Hematopoietic multipotent progenitor cell treated with erythropoietin and hydrocortisone succinate and interleukin-3 and kit ligand, for 8 days (in vitro differentiated cells): ENCODE results near the gene THRAP3.

Source experiments
- DNase-seq: peaks from one replicate; pipeline ENCODE4 v3.0.0-alpha.2; 2015

The THRAP3 gene

DNA sequence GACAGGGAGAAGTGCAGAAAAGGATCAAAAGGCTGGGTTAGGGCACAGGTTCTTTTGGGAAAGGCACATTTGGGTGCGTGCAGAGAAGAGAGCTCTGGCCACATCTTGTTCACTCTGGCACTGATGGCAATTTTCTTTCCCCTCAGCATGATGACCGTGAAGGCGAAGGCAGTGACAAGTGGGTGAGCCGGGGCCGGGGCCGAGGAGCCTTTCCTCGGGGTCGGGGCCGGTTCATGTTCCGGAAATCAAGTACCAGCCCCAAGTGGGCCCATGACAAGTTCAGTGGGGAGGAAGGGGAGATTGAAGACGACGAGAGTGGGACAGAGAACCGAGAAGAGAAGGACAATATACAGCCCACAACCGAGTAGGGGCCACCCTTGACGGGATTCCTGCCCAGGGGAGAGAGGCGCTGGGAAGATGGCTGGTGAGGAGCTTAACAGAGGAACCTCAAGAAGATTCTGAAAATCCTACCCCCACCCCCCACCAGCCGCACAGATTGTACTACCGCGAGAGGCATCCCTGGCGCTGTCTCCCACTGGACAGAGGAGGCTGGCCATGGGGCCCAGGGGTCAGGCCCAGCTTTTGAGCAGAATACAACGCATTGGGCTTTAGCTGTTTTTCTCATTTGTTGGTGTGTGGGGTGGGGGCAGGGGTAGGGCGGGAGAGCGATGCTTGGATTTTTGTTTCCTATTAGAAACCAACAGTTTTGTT lies 79.6 kb downstream of the THRAP3 start:
- no peak for DNase-seq

DNA sequence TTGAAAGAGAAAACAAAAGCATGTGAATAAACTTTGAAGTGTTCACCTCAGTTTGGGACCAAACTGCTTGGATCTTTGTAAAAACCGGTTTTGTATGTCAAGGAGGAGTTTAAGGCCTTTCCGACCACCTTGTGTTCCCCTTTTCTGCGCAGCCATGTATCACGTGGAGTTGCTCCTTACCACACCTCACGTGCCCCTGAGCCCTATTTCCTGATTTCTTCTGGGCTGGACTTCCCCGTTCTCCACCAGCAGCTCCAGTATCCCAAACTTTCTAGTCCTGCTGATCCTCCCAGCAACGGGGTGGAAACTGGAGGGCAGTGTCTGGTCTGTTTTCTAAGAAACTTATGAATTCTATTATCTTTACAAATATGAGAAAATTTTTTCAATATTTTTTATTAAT lies 80.3 kb downstream of the THRAP3 start:
- no peak for DNase-seq

GRCh38 chr1:36304970-36305914 lies 81.0 kb downstream of the THRAP3 start:
- no peak for DNase-seq

DNA sequence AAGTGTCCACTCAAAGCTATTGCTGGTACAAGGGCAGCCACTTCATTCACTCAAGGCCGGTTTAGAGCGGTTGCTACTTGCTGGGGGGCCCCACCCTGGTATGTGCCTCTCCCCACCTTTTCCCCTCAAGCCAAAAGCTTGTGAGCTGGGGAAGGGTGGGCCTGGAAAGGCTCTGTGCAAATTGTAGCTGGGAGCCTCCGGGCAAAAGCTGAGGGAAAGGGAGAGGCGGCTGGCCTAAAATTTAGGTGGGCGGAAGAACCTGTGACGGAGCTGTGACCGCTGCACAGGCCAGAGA lies 81.6 kb downstream of the THRAP3 start:
- DNase-seq: no peak

GRCh38 chr1:36306210-36306901 lies 82.1 kb downstream of the THRAP3 start, which contains the start of gene SH3D21:
TSS of gene SH3D21 (plus strand) at chr1:36306368. CDS start at chr1:36306421, 53 bp downstream.
- DNase-seq: peak; percentile 61

- peak; percentile 91 for DNase-seq
These were observed 82.7 kb downstream of the THRAP3 start for GRCh38 chr1:36306902-36307456.

- no peak for DNase-seq
These were observed 83.5 kb downstream of the THRAP3 start for GRCh38 chr1:36307601-36308330.

DNA sequence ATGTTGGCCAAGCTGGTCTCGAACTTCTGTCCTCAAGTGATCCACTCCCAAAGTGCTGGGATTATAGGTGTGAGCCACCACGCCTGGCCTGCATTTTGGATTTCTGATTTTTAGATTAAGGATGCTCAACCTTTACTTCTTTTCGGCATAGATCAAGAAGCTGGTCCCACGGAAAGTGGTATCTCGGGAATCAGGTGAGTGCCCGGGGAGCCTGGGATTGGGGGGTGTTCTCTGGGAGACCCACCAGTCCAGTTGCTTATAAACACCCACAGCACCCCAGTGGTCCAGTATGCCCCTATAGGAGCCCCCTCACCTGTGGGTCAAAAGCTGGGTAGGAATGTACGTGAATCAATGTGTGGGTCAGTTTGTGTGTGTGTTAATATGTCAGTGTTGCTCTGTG lies 85.2 kb downstream of the THRAP3 start:
- DNase-seq: no peak

GRCh38 chr1:36320291-36320761 lies 96.1 kb downstream of the THRAP3 start:
- no peak for DNase-seq

GRCh38 chr1:36320767-36321118 lies 96.5 kb downstream of the THRAP3 start:
- no peak for DNase-seq

GRCh38 chr1:36321119-36321951 lies 97.1 kb downstream of the THRAP3 start:
- no peak for DNase-seq

GRCh38 chr1:36322041-36322785 lies 98.0 kb downstream of the THRAP3 start:
- DNase-seq: no peak

- no peak for DNase-seq
These were observed 98.8 kb downstream of the THRAP3 start for GRCh38 chr1:36322786-36323635.

- DNase-seq: peak; percentile 42
These were observed 99.6 kb downstream of the THRAP3 start, which contains the start of gene EVA1B for GRCh38 chr1:36323636-36324352. TSS of gene EVA1B (minus strand) at chr1:36323645. CDS start at chr1:36323037, 608 bp downstream.

GRCh38 chr1:36324353-36324703 lies 100.1 kb downstream of the THRAP3 start:
- DNase-seq: no peak

GRCh38 chr1:36326499-36326898 lies 102.3 kb downstream of the THRAP3 start:
- peak; percentile 44 for DNase-seq

DNA sequence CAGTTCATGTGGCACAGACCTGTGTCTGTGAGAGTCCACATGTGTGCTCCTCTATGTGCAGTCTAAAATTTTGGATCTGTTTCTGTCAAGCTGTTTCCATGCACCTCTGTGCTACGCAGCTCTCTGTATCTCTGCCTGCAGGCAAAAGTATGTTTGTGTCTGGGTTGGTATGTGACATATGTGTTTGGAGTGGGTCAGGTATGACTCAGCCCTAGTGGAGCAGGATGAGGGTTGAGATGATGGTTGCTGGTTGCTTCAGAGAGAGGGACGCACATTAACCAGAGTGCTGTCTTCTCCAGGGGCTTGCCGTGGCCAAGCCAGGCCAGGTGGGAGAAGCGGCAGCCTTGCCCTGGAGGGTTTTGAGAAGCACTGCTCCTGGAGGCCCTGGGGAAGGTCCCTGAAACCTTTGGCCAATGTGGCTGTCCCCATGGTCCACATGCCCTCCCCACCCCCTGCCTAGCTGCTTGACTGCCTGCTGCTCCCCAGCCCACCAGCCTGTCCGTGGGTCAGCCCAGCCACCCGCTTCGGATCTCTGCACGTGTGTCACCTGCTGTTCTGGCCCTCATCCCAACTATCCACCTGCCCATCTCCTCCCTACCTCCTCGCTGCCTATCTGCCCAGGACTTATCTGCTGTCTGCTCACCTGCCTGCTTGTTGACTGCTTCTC lies 103.3 kb downstream of the THRAP3 start:
- DNase-seq: no peak

DNA sequence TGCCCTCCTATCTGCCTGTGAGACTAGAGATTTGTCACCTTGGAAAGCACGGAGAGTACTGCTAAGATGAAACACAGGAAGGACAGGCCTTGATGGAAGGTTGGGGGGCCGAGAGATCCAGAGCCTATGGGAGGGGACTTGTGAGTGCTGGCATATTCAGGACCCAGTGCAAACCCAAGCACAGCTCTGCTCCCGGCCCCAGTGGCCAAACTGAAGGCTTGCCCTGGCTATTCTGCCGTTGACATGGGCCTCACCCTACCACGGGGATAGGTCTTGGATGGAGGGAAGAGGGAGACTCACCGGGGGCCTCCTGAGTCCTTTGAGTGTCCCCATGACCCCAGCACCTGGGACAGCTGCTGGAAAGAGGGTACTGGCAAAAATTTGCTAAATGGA lies 103.8 kb downstream of the THRAP3 start:
- DNase-seq: no peak
